ENCODE results near the gene TAF1B. TPM values are rescaled to one million over a fixed set of nuclear protein-coding genes. Genes with fewer than 3 reads are reported as not detected.

TAF1B gene
- total RNA-seq, 1 donor from 2014 or later = 31.4 TPM

Other genes with a start within 250 kb of the TAF1B start
- 172 TPM for gene YWHAQ, start 212.5 kb upstream of the TAF1B start, total RNA-seq
- 93.0 TPM for gene GRHL1, start 108.2 kb downstream of the TAF1B start, total RNA-seq
- 16.1 TPM for gene KLF11, start 200.1 kb downstream of the TAF1B start, total RNA-seq
- 1.3 TPM for gene CYS1, start 236.9 kb downstream of the TAF1B start, total RNA-seq

Measured in skin of body (tissue), 1 donor.